ENCODE measurements around the gene CFAP119. TPM values are rescaled to one million over a fixed set of nuclear protein-coding genes. Genes with fewer than 3 reads are reported as not detected.

The CFAP119 gene
- total and polyA plus RNA-seq, 2 experiments from 2014 or later = 5.0 to 6.1 TPM

- Histone ChIP-seq H3K4me3 (no peak overlapping the region), H2AFZ (no peak overlapping the region), H3K36me3 (replicated peaks; ENCODE audit: insufficient read depth, low read depth) (no peaks in the 10 kb centered on the region), H3K79me2 (peaks cover 22% of the 10 kb centered on the region), H3K27me3 (no peaks in the 10 kb centered on the region), H3K27ac (no peak overlapping the region), H3K9me3 (ENCODE audit: low read depth) (no peaks in the 10 kb centered on the region), H3K9me2 (replicated peaks; ENCODE audit: insufficient read depth) (no peaks in the 10 kb centered on the region), H3K4me2 (no peak overlapping the region), H4K20me1 (ENCODE audit: insufficient read depth, poor library complexity, severe bottlenecking) (no peaks in the 10 kb centered on the region), H3K4me1 (ENCODE audit: insufficient read depth) (peaks cover 9% of the 10 kb centered on the region)
- WGBS (ENCODE audit: low lambda C conversion rate, missing lambda C conversion rate) = 96% methylated on average over 18 of the region's 18 CpGs
- no peak for TF ChIP-seq CTCF (IDR thresholded peaks at IDR 0.05; ENCODE audit: poor library complexity)
- TF ChIP-seq EZH2 (IDR thresholded peaks at IDR 0.05; ENCODE audit: borderline replicate concordance) = no peak
- TF ChIP-seq EZH2phosphoT487 (IDR thresholded peaks at IDR 0.05; ENCODE audit: low read depth, severe bottlenecking, unreplicated experiment) = no peak
- DNase-seq (ENCODE audit: low spot score) = no peak
Observed at GRCh38 chr16:30767767-30768465, 6.1 kb upstream of the CFAP119 start.

- no peaks in the 10 kb centered on the region for H3K36me3 ChIP-seq (replicated peaks; ENCODE audit: insufficient read depth, low read depth)
- H3K4me3 ChIP-seq = no peak overlapping the region
- H3K79me2 ChIP-seq = peaks cover 28% of the 10 kb centered on the region
- no peak overlapping the region for H3K27ac ChIP-seq
- no peak overlapping the region for H3K4me2 ChIP-seq
- peaks cover 11% of the 10 kb centered on the region for H3K4me1 ChIP-seq (ENCODE audit: insufficient read depth)
- H3K27me3 ChIP-seq = no peaks in the 10 kb centered on the region
- 95% methylated on average over 4 of the region's 4 CpGs for WGBS (ENCODE audit: low lambda C conversion rate, missing lambda C conversion rate)
- no peak for DNase-seq (ENCODE audit: low spot score)
- no peaks in the 10 kb centered on the region for H4K20me1 ChIP-seq (ENCODE audit: insufficient read depth, poor library complexity, severe bottlenecking)
- TF ChIP-seq CTCF (IDR thresholded peaks at IDR 0.05; ENCODE audit: poor library complexity) (no peak), EZH2phosphoT487 (IDR thresholded peaks at IDR 0.05; ENCODE audit: low read depth, severe bottlenecking, unreplicated experiment) (no peak)
- no peak overlapping the region for H2AFZ ChIP-seq
- no peaks in the 10 kb centered on the region for H3K9me3 ChIP-seq (ENCODE audit: low read depth)
- no peaks in the 10 kb centered on the region for H3K9me2 ChIP-seq (replicated peaks; ENCODE audit: insufficient read depth)
Observed at GRCh38 chr16:30766933-30767284, 5.0 kb upstream of the CFAP119 start.

- Histone ChIP-seq H3K9me2 (replicated peaks; ENCODE audit: insufficient read depth) (no peaks in the 10 kb centered on the region), H4K20me1 (ENCODE audit: insufficient read depth, poor library complexity, severe bottlenecking) (no peaks in the 10 kb centered on the region), H3K36me3 (replicated peaks; ENCODE audit: insufficient read depth, low read depth) (no peaks in the 10 kb centered on the region), H3K79me2 (peaks cover 28% of the 10 kb centered on the region), H3K27ac (no peak overlapping the region), H3K4me3 (no peak overlapping the region), H3K4me2 (no peak overlapping the region), H3K27me3 (no peaks in the 10 kb centered on the region), H3K4me1 (ENCODE audit: insufficient read depth) (peaks cover 11% of the 10 kb centered on the region), H2AFZ (no peak overlapping the region), H3K9me3 (ENCODE audit: low read depth) (no peaks in the 10 kb centered on the region)
- no peak for TF ChIP-seq EZH2 (IDR thresholded peaks at IDR 0.05; ENCODE audit: borderline replicate concordance)
- TF ChIP-seq EZH2phosphoT487 (IDR thresholded peaks at IDR 0.05; ENCODE audit: low read depth, severe bottlenecking, unreplicated experiment) = no peak
- no peak for TF ChIP-seq CTCF (IDR thresholded peaks at IDR 0.05; ENCODE audit: poor library complexity)
- 98% methylated on average over 29 of the region's 29 CpGs for WGBS (ENCODE audit: low lambda C conversion rate, missing lambda C conversion rate)
- no peak for DNase-seq (ENCODE audit: low spot score)
Observed at GRCh38 chr16:30766206-30766932, 4.5 kb upstream of the CFAP119 start.

All from hepatocyte (in vitro differentiated cells).